Measurements from ENCODE around the gene KCNJ6. TPM values are rescaled to one million over a fixed set of nuclear protein-coding genes. Genes with fewer than 3 reads are reported as not detected.

Gene KCNJ6
- total RNA-seq, 1 experiment from 2014 or later: not detected

DNA sequence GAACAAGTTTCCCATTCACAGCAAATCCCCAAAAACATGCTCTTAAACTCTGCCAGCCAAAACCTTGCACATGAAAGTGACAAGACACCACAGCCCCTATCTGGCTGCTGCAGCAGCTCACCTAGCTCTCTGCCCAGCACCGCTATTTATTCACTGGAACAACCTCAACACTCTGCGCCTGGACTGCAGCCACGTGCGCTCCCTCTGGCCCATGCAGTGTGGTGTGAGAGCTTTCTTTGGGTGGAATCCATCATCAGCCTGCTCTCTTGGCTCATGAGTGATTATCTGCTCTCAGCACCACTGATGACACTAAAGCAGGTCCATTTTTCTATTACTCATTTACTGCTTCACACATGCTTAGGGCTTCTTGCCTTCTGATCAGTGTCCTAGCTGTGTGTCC is 11.4 kb downstream of the KCNJ6 start:
- no peaks in the 10 kb centered on the region for H3K9me3 ChIP-seq (ENCODE audit: control insufficient read depth, insufficient read depth, low read depth, low read length)
- ChIA-PET POLR2A (no interaction called here), CTCF (no interaction called here)
- TF ChIP-seq REST (IDR thresholded peaks at IDR 0.05; ENCODE audit: insufficient read depth in 1 of 2, low read depth in 2 of 2, low read length in 1 of 2) (no peak), POLR2AphosphoS5 (IDR thresholded peaks at IDR 0.05; ENCODE audit: low read depth, low read length) (no peak), SIN3A (IDR thresholded peaks at IDR 0.05; ENCODE audit: borderline replicate concordance, insufficient read depth, low read depth, low read length) (no peak), TCF7L2 (IDR thresholded peaks at IDR 0.05; ENCODE audit: low read depth, low read length) (no peak)
- TF ChIP-seq, protein P1, sequence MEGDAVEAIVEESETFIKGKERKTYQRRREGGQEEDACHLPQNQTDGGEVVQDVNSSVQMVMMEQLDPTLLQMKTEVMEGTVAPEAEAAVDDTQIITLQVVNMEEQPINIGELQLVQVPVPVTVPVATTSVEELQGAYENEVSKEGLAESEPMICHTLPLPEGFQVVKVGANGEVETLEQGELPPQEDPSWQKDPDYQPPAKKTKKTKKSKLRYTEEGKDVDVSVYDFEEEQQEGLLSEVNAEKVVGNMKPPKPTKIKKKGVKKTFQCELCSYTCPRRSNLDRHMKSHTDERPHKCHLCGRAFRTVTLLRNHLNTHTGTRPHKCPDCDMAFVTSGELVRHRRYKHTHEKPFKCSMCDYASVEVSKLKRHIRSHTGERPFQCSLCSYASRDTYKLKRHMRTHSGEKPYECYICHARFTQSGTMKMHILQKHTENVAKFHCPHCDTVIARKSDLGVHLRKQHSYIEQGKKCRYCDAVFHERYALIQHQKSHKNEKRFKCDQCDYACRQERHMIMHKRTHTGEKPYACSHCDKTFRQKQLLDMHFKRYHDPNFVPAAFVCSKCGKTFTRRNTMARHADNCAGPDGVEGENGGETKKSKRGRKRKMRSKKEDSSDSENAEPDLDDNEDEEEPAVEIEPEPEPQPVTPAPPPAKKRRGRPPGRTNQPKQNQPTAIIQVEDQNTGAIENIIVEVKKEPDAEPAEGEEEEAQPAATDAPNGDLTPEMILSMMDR (IDR thresholded peaks at IDR 0.05): no peak
- no peak for ATAC-seq
- no peaks in the 10 kb centered on the region for H3K4me1 ChIP-seq (ENCODE audit: control insufficient read depth, insufficient read depth, low read length)
- H3K27me3 ChIP-seq (ENCODE audit: control insufficient read depth, insufficient read depth, low read length): peaks cover 3% of the 10 kb centered on the region; the same call in 1 of the 2 replicates
- no peaks in the 10 kb centered on the region for H3K36me3 ChIP-seq (ENCODE audit: control insufficient read depth, insufficient read depth, low read length)
- H3K4me3 ChIP-seq (ENCODE audit: low read depth in 2 of 2, low read length in 2 of 2): no peak overlapping the region
- no peak for DNase-seq (ENCODE audit: low read depth, low spot score)
- intact Hi-C loops (cut with micrococcal nuclease; ENCODE audit: unreplicated experiment): no loop called here
- no peak overlapping the region for H3K27ac ChIP-seq (ENCODE audit: low read length)
- BruUV-seq (replicated peaks): no TSS peak
- in situ Hi-C loops (cut with HindIII; ENCODE audit: low pct_unique_long_range_greater_than_20kb, low sequenced_read_pairs): no loop called here

GRCh38 chr21:37903396-37903795 is 12.9 kb downstream of the KCNJ6 start:
- Histone ChIP-seq H3K27me3 (ENCODE audit: control insufficient read depth, insufficient read depth, low read length) (peaks cover 5% of the 10 kb centered on the region), H3K27ac (ENCODE audit: low read length) (no peak overlapping the region), H3K9me3 (ENCODE audit: control insufficient read depth, insufficient read depth, low read depth, low read length) (no peaks in the 10 kb centered on the region), H3K4me1 (ENCODE audit: control insufficient read depth, insufficient read depth, low read length) (no peaks in the 10 kb centered on the region), H3K4me3 (ENCODE audit: low read depth in 2 of 2, low read length in 2 of 2) (no peak overlapping the region), H3K36me3 (ENCODE audit: control insufficient read depth, insufficient read depth, low read length) (no peaks in the 10 kb centered on the region)
- DNase-seq (ENCODE audit: low read depth, low spot score) (no peak), ATAC-seq (no peak)
- ChIA-PET CTCF (no interaction called here), POLR2A (no interaction called here)
- BruUV-seq (replicated peaks): no TSS peak
- TF ChIP-seq, protein P1 (IDR thresholded peaks at IDR 0.05): no peak
- no peak for TF ChIP-seq SIN3A (IDR thresholded peaks at IDR 0.05; ENCODE audit: borderline replicate concordance, insufficient read depth, low read depth, low read length)
- in situ Hi-C loops (cut with HindIII; ENCODE audit: low pct_unique_long_range_greater_than_20kb, low sequenced_read_pairs): no loop called here
- intact Hi-C loops (cut with micrococcal nuclease; ENCODE audit: unreplicated experiment): no loop called here
